HepG2 (cell line): Measurements from ENCODE around the gene CCDC122. TPM values are rescaled to one million over a fixed set of nuclear protein-coding genes. Genes with fewer than 3 reads are reported as not detected.

Experiments
- CAMTA2 ChIP-seq: sonication (generic); formaldehyde crosslinking; IDR thresholded peaks from 2 replicates; pipeline ENCODE4 v1.4.0; 2020; ENCODE audit warnings: mild to moderate bottlenecking, missing genetic modification reagents, borderline replicate concordance
- DBP ChIP-seq: sonication (generic); formaldehyde crosslinking; IDR thresholded peaks from 2 replicates; pipeline ENCODE4 v1.4.0; 2020; ENCODE audit warnings: missing genetic modification reagents; ENCODE audit errors: not compliant biosample characterization
- ELF1 ChIP-seq: sonication (generic); formaldehyde crosslinking; IDR thresholded peaks from 2 replicates; pipeline ENCODE4 v1.4.0; 2020; ENCODE audit warnings: missing genetic modification reagents
- HNRNPH1 ChIP-seq: fragments of 200-400 bp; formaldehyde crosslinking; optimal IDR thresholded peaks from 2 replicates; pipeline ENCODE3; 2017; ENCODE audit warnings: mild to moderate bottlenecking, low read depth, low read length
- IRF2 ChIP-seq: IDR thresholded peaks from 2 replicates; pipeline ENCODE4 v1.6.1; 2018; ENCODE audit warnings: missing genetic modification reagents, missing compliant biosample characterization
- MEF2D ChIP-seq: sonication (generic); formaldehyde crosslinking; IDR thresholded peaks from 2 replicates; pipeline ENCODE4 v1.5.1; 2020; ENCODE audit warnings: mild to moderate bottlenecking, missing genetic modification reagents
- NCOA5 ChIP-seq: sonication (generic); formaldehyde crosslinking; IDR thresholded peaks from 2 replicates; pipeline ENCODE4 v1.4.0; 2020; ENCODE audit warnings: missing genetic modification reagents
- NRL ChIP-seq: sonication (generic); formaldehyde crosslinking; IDR thresholded peaks from 2 replicates; pipeline ENCODE4 v1.5.0; 2020; ENCODE audit warnings: missing genetic modification reagents, mild to moderate bottlenecking, moderate library complexity, borderline replicate concordance
- RCOR2 ChIP-seq: IDR thresholded peaks from 2 replicates; pipeline ENCODE4 v1.6.1; 2016; ENCODE audit warnings: missing biosample characterization, missing genetic modification reagents
- RXRB ChIP-seq: IDR thresholded peaks from 2 replicates; pipeline ENCODE4 v1.6.1; 2016; ENCODE audit warnings: borderline replicate concordance, missing genetic modification reagents, missing compliant biosample characterization
- SMC3 ChIP-seq: IDR thresholded peaks from 2 replicates; pipeline ENCODE4 v1.6.1; 2011; ENCODE audit warnings: low read length, improper control_type of control experiment
- STAG1 ChIP-seq: sonication (generic); formaldehyde crosslinking; IDR thresholded peaks from 2 replicates; pipeline ENCODE4 v1.4.0; 2020; ENCODE audit warnings: missing genetic modification reagents
- THYN1 ChIP-seq: sonication (generic); formaldehyde crosslinking; IDR thresholded peaks from 2 replicates; pipeline ENCODE4 v1.8.1; 2023; ENCODE audit warnings: low read depth, mild to moderate bottlenecking, moderate library complexity, missing genetic modification reagents, borderline replicate concordance
- ZNF329 ChIP-seq: sonication (generic); formaldehyde crosslinking; IDR thresholded peaks from 2 replicates; pipeline ENCODE4 v1.9.0; 2021; ENCODE audit warnings: low read depth, mild to moderate bottlenecking, missing genetic modification reagents
- ZNF841 ChIP-seq: sonication (generic); formaldehyde crosslinking; IDR thresholded peaks from 2 replicates; pipeline ENCODE4 v1.8.1; 2023; ENCODE audit warnings: missing genetic modification reagents, borderline replicate concordance
- polyA plus RNA-seq, 8 experiments: library from polyadenylated mRNA; depleted of rRNA in 3 of 8; stranded (reverse) in 7 of 8; unstranded in 1 of 8; fragments of >200 nt; fragmentation: Illumina TruSeq in 4 of 8; extraction: Trizol in 4 of 8; gene quantifications; 2 replicates each; pipeline versions ENCODE4 v1.2.1 to v1.2.3, GENCODE V29; 2011 to 2016; ENCODE audit warnings: low read depth in 4 of 8, missing spikeins in 1 of 8, mixed read lengths in 1 of 8; ENCODE audit not compliant: insufficient read depth in 1 of 8
- total RNA-seq, 5 experiments: library from RNA; depleted of rRNA; stranded (reverse); fragments of >200 nt; fragmentation: Illumina TruSeq; extraction: Trizol; gene quantifications; 2 replicates each; pipeline ENCODE4 v1.2.3, GENCODE V29; 2016; ENCODE audit warnings: low read depth in 1 of 5
- TF ChIP-seq, protein P1 (sequence below): sonication (generic); formaldehyde crosslinking; IDR thresholded peaks from 2 replicates; pipeline ENCODE4 v1.4.0; 2020; ENCODE audit warnings: mild to moderate bottlenecking, missing genetic modification reagents
- TF ChIP-seq, protein P2 (sequence below): sonication (generic); formaldehyde crosslinking; IDR thresholded peaks from 2 replicates; pipeline ENCODE4 v1.5.0; 2020; ENCODE audit warnings: missing genetic modification reagents, mild to moderate bottlenecking, borderline replicate concordance
- TF ChIP-seq, protein P3 (sequence below): IDR thresholded peaks from 2 replicates; pipeline ENCODE4 v1.6.1; 2016; ENCODE audit warnings: missing genetic modification reagents, missing compliant biosample characterization
- TF ChIP-seq, protein P4 (sequence below): fragments of 450-650 bp; IDR thresholded peaks from 2 replicates; pipeline ENCODE4 v1.6.1; 2017

Gene CCDC122
- total and polyA plus RNA-seq, 2 of the 13 experiments (the other 11 are each of a cell fraction or from before 2014, with no cell fraction given) = 0.32 to 3.5 TPM

- TF ChIP-seq, protein P1, sequence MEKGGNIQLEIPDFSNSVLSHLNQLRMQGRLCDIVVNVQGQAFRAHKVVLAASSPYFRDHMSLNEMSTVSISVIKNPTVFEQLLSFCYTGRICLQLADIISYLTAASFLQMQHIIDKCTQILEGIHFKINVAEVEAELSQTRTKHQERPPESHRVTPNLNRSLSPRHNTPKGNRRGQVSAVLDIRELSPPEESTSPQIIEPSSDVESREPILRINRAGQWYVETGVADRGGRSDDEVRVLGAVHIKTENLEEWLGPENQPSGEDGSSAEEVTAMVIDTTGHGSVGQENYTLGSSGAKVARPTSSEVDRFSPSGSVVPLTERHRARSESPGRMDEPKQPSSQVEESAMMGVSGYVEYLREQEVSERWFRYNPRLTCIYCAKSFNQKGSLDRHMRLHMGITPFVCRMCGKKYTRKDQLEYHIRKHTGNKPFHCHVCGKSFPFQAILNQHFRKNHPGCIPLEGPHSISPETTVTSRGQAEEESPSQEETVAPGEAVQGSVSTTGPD (CRISPR knock-in tag) = no peak
- TF ChIP-seq ZNF329 (CRISPR knock-in tag) (no peak), SMC3 (no peak), RXRB (no peak), ZNF841 (CRISPR knock-in tag) (0 out of 2 replicates have a peak, but pooled peaks have one; percentile 55), MEF2D (CRISPR knock-in tag) (no peak), STAG1 (CRISPR knock-in tag) (no peak), RCOR2 (CRISPR knock-in tag) (no peak), DBP (no peak), THYN1 (CRISPR knock-in tag) (no peak), ELF1 (CRISPR knock-in tag) (peak; percentile 84), NCOA5 (no peak), IRF2 (no peak; the same call in 1 of the 2 replicates), CAMTA2 (no peak), NRL (CRISPR knock-in tag) (peak; percentile 71; the same call in 1 of the 2 replicates), HNRNPH1 (no peak)
- TF ChIP-seq, protein P2, sequence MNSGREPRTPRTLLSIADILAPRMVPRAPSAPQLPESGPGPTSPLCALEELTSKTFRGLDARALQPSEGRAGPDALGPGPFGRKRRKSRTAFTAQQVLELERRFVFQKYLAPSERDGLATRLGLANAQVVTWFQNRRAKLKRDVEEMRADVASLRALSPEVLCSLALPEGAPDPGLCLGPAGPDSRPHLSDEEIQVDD (CRISPR knock-in tag) = no peak; the same call in 1 of the 2 replicates
- TF ChIP-seq, protein P3, sequence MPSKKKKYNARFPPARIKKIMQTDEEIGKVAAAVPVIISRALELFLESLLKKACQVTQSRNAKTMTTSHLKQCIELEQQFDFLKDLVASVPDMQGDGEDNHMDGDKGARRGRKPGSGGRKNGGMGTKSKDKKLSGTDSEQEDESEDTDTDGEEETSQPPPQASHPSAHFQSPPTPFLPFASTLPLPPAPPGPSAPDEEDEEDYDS (CRISPR knock-in tag) = peak; percentile 52
- TF ChIP-seq, protein P4, sequence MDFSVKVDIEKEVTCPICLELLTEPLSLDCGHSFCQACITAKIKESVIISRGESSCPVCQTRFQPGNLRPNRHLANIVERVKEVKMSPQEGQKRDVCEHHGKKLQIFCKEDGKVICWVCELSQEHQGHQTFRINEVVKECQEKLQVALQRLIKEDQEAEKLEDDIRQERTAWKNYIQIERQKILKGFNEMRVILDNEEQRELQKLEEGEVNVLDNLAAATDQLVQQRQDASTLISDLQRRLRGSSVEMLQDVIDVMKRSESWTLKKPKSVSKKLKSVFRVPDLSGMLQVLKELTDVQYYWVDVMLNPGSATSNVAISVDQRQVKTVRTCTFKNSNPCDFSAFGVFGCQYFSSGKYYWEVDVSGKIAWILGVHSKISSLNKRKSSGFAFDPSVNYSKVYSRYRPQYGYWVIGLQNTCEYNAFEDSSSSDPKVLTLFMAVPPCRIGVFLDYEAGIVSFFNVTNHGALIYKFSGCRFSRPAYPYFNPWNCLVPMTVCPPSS = no peak
These were observed at the start of gene CCDC122 (continued) for GRCh38 chr13:43878892-43879754.
